Glutamatergic neuron (in vitro differentiated cells): ENCODE results near the gene PCK2. TPM values are rescaled to one million over a fixed set of nuclear protein-coding genes. Genes with fewer than 3 reads are reported as not detected.

Experiments
- microRNA-seq: library from miRNA; unstranded; fragments of <30 nt; microRNA quantifications from one replicate; pipeline ENCODE4, GENCODE V29; 2020; ENCODE audit not compliant: unreplicated experiment
- total RNA-seq: library from RNA; stranded (reverse); fragmentation: NEBNext Ultra II Directional; extraction: Animal tissue kit (Norgen Biotek cat#: 25700); gene quantifications from one replicate; pipeline ENCODE4 v1.2.1, GENCODE V29; 2021; ENCODE audit not compliant: unreplicated experiment

PCK2 gene
- total RNA-seq, 1 donor from 2014 or later: 99.9 TPM

Small RNA genes within 50 kb of the gene (microRNA-seq; reads per million reads assigned to microRNA genes)
- not detected for gene MIR7703

Other genes with a start within 250 kb of the PCK2 start
- gene DHRS4, start 140.5 kb upstream of the PCK2 start, total RNA-seq: 6.1 TPM
- 10.4 TPM for gene DHRS4L2, start 105.4 kb upstream of the PCK2 start, total RNA-seq
- gene CARMIL3, start 42.3 kb upstream of the PCK2 start, total RNA-seq: 108 TPM
- 0.44 TPM for gene CPNE6, start 22.7 kb upstream of the PCK2 start, total RNA-seq
- gene DCAF11, start 20.5 kb downstream of the PCK2 start, total RNA-seq: 54.1 TPM
- 3.7 TPM for gene NRL, start 20.6 kb downstream of the PCK2 start, total RNA-seq
- gene FITM1, start 36.3 kb downstream of the PCK2 start, total RNA-seq: 0.66 TPM
- gene PSME1, start 41.9 kb downstream of the PCK2 start, total RNA-seq: 35.7 TPM
- gene EMC9, start 47.3 kb downstream of the PCK2 start, total RNA-seq: 18.1 TPM
- gene PSME2, start 52.3 kb downstream of the PCK2 start, total RNA-seq: 58.9 TPM
- 88.2 TPM for gene RNF31, start 53.2 kb downstream of the PCK2 start, total RNA-seq
- 31.0 TPM for gene IRF9, start 67.0 kb downstream of the PCK2 start, total RNA-seq
- 136 TPM for gene REC8, start 77.8 kb downstream of the PCK2 start, total RNA-seq
- gene IPO4, start 94.5 kb downstream of the PCK2 start, total RNA-seq: 25.5 TPM
- gene TM9SF1, start 101.1 kb downstream of the PCK2 start, total RNA-seq: 35.0 TPM
- gene TSSK4, start 111.4 kb downstream of the PCK2 start, total RNA-seq: not detected
- gene CHMP4A, start 119.2 kb downstream of the PCK2 start, total RNA-seq: 32.4 TPM
- 25.5 TPM for gene MDP1, start 121.8 kb downstream of the PCK2 start, total RNA-seq
- gene NEDD8, start 138.1 kb downstream of the PCK2 start, total RNA-seq: 169 TPM
- gene GMPR2, start 138.6 kb downstream of the PCK2 start, total RNA-seq: 55.8 TPM
- gene TINF2, start 148.3 kb downstream of the PCK2 start, total RNA-seq: 67.0 TPM
- 4.2 TPM for gene TGM1, start 168.9 kb downstream of the PCK2 start, total RNA-seq
- 30.3 TPM for gene RABGGTA, start 177.3 kb downstream of the PCK2 start, total RNA-seq
- 25.1 TPM for gene DHRS1, start 205.5 kb downstream of the PCK2 start, total RNA-seq
- 29.2 TPM for gene NOP9, start 205.5 kb downstream of the PCK2 start, total RNA-seq
- gene CIDEB, start 213.7 kb downstream of the PCK2 start, total RNA-seq: 1.8 TPM
- gene LTB4R2, start 215.8 kb downstream of the PCK2 start, total RNA-seq: 8.9 TPM
- gene LTB4R, start 217.2 kb downstream of the PCK2 start, total RNA-seq: 7.1 TPM
- gene ADCY4, start 240.8 kb downstream of the PCK2 start, total RNA-seq: not detected
- gene RIPK3, start 245.7 kb downstream of the PCK2 start, total RNA-seq: not detected